HG03159 (cell line): Measurements from ENCODE around the gene ERICH3.

ENCODE experiments used
- ATAC-seq: cut with Tn5 transposase; IDR thresholded peaks from one replicate; pipeline ENCODE4 v1.9.1; 2021; ENCODE audit warnings: mild to moderate bottlenecking, moderate library complexity; ENCODE audit not compliant: unreplicated experiment

The ERICH3 gene

DNA sequence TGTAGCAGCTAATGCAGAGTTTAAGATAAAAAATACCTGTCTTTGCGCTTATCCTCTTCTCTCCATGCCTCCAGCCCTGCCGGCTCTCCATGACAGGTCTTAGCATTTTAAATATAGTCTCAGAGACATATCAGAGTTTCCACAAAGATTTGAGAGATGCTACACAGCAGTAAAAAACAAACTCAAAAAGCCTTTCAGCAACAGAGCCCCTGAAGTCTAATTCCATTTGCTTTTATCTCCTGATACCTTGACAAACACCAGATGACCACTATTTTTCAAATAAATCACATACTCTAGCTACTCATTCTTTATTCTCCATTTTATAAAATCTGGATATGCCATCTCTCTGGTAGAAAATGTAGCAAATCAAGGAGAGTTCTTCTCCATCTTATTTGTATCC lies 81.6 kb downstream of the ERICH3 start:
- no peak for ATAC-seq

- no peak for ATAC-seq
These were observed 83.3 kb downstream of the ERICH3 start for GRCh38 chr1:74590288-74590687.

DNA sequence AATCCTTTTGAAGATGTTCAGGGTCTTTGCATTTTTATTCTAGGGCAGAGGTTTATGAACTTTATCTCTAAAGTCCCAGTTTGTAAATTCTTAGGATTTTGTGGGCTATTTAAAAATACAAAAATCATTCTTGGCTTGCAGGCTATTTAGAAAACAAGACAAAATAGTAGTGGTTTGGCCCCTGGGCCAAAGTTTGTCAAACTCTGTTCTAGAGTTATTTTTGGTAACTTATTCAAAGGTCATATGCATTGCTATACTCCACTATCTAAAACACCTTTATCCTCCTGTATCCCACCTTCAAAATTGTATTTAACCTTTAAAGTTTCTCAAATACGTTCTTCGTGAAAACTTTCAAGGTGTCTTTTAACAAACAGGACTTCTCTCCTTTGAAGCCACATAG lies 85.7 kb downstream of the ERICH3 start:
- no peak for ATAC-seq

GRCh38 chr1:74586253-74586897 lies 87.2 kb downstream of the ERICH3 start:
- peak; percentile 53 for ATAC-seq

DNA sequence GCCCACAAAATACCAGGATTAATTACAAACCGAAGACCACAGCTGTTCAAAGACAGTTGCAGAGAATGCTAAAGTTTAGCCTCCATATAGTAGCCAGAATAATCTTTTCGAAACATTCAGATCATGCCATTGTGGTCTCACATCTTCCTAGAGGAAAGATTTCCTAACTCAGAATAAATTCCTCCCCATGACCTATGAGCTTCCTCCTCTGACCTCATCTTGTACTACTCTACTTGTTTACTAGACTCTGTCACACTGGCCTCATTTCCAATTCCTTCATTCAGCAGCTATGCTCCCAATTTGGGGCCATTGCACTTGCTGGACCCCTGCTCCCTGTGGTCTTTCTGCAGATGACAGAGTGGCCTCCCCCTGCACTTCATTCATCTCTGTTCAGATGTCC lies 89.4 kb downstream of the ERICH3 start:
- ATAC-seq = no peak

DNA sequence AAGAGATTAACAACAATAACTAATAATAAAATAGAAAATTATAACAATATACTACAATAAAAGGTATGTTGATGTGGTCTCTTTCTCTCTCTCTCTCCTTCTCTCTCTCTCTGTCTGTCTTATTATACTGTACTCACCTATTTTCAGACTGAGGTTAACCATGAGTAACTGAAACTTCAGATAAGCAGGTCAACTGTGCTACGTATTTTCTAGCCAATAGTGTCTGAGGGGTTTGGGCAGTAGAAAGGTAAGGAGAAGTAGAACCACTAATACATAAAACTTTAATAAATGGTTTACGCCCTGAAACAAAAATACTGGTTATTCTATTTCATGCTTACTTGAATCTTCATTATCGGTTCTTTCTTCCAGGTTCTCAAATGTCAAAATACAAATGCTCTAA lies 90.2 kb downstream of the ERICH3 start:
- ATAC-seq = no peak

GRCh38 chr1:74579425-74579824 lies 94.2 kb downstream of the ERICH3 start:
- ATAC-seq = peak; percentile 99

DNA sequence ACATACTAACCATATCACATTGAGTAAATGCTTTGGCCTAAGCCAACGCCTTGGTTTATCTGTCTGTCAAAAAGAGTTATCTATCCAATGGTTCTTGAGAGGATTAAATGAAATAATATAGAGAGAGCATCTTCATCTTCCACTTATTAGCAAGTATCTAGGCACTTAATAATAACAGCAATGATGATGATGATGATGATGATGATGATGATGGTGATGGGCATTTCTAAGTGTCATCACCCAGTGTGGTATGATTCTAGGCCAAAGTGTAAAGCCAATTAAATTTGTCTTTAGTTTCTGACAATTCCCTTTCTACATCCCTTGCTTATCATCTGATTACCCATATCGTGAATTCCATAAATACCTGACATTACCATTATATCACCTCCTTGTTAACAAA lies 95.5 kb downstream of the ERICH3 start:
- no peak for ATAC-seq

DNA sequence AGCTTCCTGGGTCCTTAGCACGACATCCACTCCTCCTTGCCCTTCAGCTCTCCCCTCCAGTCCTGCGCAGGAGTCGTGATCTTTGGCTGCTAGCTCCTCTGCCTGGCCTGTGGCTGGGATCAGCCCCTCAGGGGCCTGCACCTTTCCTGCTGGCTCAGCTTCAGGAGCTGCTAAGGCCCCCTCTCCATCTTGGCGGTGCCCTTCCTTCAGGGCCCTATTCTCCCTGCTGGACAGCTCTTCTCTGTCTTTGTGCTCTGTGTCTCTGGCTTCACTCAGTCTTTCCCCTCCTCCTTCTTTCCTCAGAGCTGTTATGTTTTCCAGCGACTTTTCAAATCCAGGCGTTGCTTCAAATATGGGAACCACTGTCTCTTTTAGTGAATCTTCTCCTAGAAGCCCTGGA lies 101.7 kb downstream of the ERICH3 start:
- ATAC-seq = no peak

DNA sequence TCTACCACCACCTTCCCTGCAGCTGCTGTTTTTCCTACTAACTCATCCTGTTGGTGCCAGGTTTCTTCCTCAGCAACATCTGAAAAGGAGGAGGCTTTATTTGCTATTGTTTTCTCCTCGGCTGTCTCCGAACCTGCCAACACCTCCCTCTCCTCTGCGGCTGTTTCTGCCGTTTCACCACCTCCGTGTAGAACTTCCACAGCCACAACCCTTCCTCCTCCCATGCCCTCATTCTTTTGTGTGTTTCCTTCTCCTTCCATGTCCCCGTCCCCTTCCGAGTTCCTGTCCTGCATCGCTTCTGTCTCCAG lies 102.1 kb downstream of the ERICH3 start:
- ATAC-seq = no peak

DNA sequence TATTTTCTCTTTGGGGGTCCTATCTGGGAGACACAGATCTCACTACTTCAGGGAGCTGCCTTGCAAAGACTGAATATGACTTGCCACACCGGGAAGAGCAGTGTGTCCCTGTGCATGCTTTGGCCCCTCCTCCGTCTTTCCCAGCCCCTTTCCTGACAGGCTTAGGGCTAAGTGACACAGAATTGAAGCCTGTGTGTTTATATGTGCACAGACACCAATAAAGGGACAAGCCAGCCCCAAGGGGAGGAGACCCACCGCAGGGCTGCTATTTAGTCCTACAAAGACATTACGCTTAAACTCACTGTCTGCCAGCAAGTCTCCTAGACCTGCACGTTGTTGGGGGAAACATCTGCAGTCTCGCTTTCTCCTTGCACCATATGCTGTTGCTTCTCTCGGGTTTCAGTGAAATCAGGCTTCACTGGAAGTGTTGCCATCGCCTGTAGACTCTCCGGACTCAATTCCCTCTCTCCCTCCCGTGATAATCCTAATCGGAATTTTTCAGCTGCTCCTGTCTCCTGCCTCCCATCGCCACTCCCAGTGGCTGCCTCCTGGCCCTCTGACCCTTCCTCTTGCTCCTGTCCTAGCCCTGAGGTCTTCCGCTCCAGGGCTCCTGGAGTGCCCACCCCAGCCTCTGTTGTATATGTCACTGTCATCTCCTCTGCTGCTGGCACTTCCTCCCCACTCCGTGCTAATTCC lies 102.6 kb downstream of the ERICH3 start:
- ATAC-seq = no peak

DNA sequence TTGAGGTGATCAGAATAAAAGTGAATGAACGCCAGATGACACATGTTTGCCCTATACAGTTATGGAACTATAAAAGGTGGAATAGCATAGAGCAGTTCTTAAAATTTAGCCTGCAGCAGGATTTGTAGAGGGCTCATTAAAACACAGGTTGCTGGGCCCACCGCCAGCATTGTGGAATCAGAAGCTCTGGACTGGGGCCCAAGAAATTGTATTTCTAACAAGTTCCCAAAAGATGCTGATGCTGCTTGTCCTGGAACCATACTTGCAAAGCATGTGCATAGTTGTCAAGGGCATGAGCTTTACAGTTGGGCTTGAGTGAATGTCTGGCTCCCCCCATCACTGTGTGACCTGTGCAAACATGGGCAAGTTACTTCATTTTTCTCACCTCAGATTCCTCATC lies 123.7 kb downstream of the ERICH3 start:
- no peak for ATAC-seq

GRCh38 chr1:74548961-74549750 lies 124.4 kb downstream of the ERICH3 start:
- no peak for ATAC-seq

DNA sequence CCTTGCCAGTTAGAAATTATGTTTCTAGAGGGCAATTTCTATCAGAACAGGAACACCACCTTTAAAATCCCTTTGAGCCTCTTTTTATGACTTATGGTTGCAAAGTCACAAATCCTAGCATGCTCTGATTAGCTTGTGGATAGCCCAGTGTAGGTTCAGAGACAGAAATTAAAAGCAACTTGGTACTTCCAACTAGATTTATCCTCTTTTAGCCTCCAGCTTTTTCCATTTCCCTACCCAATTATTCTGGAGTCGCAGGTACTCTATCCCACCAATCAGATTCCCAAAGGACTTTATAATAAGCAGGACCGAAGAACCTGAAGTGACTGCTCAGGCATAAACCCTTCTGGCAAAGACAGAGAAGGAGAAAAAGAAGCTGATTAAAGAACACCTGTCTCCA lies 127.8 kb downstream of the ERICH3 start:
- ATAC-seq = no peak

GRCh38 chr1:74534241-74534640 lies 139.4 kb downstream of the ERICH3 start:
- ATAC-seq = no peak

- no peak for ATAC-seq
These were observed 141.8 kb downstream of the ERICH3 start for GRCh38 chr1:74531796-74532195.

- ATAC-seq = no peak
These were observed 142.7 kb downstream of the ERICH3 start for GRCh38 chr1:74530892-74531291.

GRCh38 chr1:74528123-74528522 lies 145.5 kb downstream of the ERICH3 start:
- no peak for ATAC-seq

DNA sequence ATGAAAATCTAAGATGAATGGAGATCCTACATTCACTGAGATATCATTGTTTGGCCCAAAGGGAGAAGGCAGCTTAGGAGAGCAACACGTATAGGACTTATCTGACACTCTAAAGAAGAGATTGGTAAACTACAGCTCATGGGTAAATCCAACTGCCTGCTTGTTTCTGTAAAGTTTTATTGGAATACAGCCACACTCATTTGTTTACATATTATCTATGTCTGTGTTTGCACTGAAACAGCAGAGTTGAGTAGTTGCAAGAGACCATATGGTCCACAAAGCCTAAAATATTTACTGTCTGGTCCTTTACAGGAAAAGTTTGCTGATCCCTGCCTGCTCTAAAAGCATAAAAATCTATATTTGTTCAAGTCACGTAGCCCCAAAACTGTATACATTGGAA lies 146.9 kb downstream of the ERICH3 start:
- no peak for ATAC-seq

GRCh38 chr1:74523873-74524480 lies 149.6 kb downstream of the ERICH3 start:
- ATAC-seq = no peak

- ATAC-seq = no peak
These were observed 151.4 kb downstream of the ERICH3 start for GRCh38 chr1:74522148-74522547.
